Endothelial cell of umbilical vein (primary cell): ENCODE measurements around the gene OLFM2. TPM values are rescaled to one million over a fixed set of nuclear protein-coding genes. Genes with fewer than 3 reads are reported as not detected.

Experiments
- BruUV-seq: library from RNA; stranded (reverse); fragments of 400-500 nt; replicated peaks from 2 replicates; lab custom pipeline; 2021; lab: Mats Ljungman, UMichigan
- CTCF ChIA-PET: fragments of 300-600, 350-600 bp; sonication (Branson Sonifier 250); formaldehyde crosslinking; loops from one replicate; lab custom pipeline; 2021; ENCODE audit warnings: antibody characterized with exemption, inconsistent platforms; lab: Charles Lee
- POLR2A ChIA-PET: fragments of 300-600, 350-600 bp; sonication (Branson Sonifier 250); formaldehyde crosslinking; loops from one replicate; lab custom pipeline; 2021; ENCODE audit warnings: antibody characterized with exemption, inconsistent platforms; lab: Charles Lee
- DNase-seq: peaks from one replicate; pipeline ENCODE4 v3.0.0-alpha.2; 2011; ENCODE audit warnings: low read depth, low spot score
- FAIRE-seq: peaks from 2 replicates; lab custom pipeline; 2011; peaks lifted over from hg19 to GRCh38; lab: Jason Lieb, UNC
- H2AFZ ChIP-seq: 2 replicates; pipeline ENCODE4 v1.6.0; 2012; ENCODE audit warnings: low read depth, low read length, control low read depth, inconsistent platforms
- H3K27ac ChIP-seq: 2 replicates; pipeline ENCODE4 v1.5.1; 2011; ENCODE audit warnings: low read depth, mild to moderate bottlenecking, control low read depth, low read length, moderate library complexity; ENCODE audit not compliant: insufficient read depth
- H3K27me3 ChIP-seq, 2 experiments: 2 replicates each; pipeline versions ENCODE4 v1.6.0 to v1.6.1; 2011; ENCODE audit warnings: low read length in 2 of 2, mixed read lengths in 1 of 2; ENCODE audit not compliant: control insufficient read depth in 2 of 2, insufficient read depth in 2 of 2
- H3K36me3 ChIP-seq, 2 experiments: 2 replicates in 1 of 2; 3 replicates in 1 of 2; pipeline ENCODE4 v1.5.1; 2011; ENCODE audit warnings: low read length in 2 of 2, mild to moderate bottlenecking in 1 of 2, moderate library complexity in 1 of 2; ENCODE audit not compliant: control insufficient read depth in 2 of 2, insufficient read depth in 2 of 2; ENCODE audit errors: extremely low read depth in 1 of 2
- H3K4me1 ChIP-seq: 3 replicates; pipeline ENCODE4 v1.5.1; 2011; ENCODE audit warnings: mild to moderate bottlenecking, low read length; ENCODE audit not compliant: control insufficient read depth, insufficient read depth; ENCODE audit errors: extremely low read depth
- H3K4me2 ChIP-seq: 2 replicates; pipeline ENCODE4 v1.6.1; 2011; ENCODE audit warnings: low read length, control low read depth, mixed read lengths; ENCODE audit not compliant: insufficient read depth
- H3K4me3 ChIP-seq, 3 experiments: fragments of 200-600 bp in 1 of 3; sonication (generic), shearing (Covaris generic) in 1 of 3; replicated peaks in 1 of 3; 2 replicates each; pipeline ENCODE4 v1.5.1; 2011 to 2016; ENCODE audit warnings: control low read depth in 3 of 3, low read length in 3 of 3, mild to moderate bottlenecking in 2 of 3, inconsistent platforms in 1 of 3, low read depth in 1 of 3, moderate library complexity in 1 of 3; ENCODE audit not compliant: insufficient read depth in 1 of 3
- H3K79me2 ChIP-seq: 2 replicates; pipeline ENCODE4 v1.6.0; 2012; ENCODE audit warnings: low read length, inconsistent platforms; ENCODE audit not compliant: control insufficient read depth, insufficient read depth
- H3K9ac ChIP-seq: replicated peaks from 2 replicates; pipeline ENCODE3; 2011; ENCODE audit warnings: low read length, control low read depth; ENCODE audit not compliant: insufficient read depth; ENCODE audit errors: extremely low read depth
- H3K9me1 ChIP-seq: replicated peaks from 3 replicates; pipeline ENCODE4 v1.6.0; 2011; ENCODE audit warnings: mild to moderate bottlenecking, low read length; ENCODE audit not compliant: control insufficient read depth, insufficient read depth; ENCODE audit errors: extremely low read depth
- H3K9me3 ChIP-seq: replicated peaks from 2 replicates; pipeline ENCODE4 v1.5.1; 2012; ENCODE audit warnings: low read length, inconsistent platforms; ENCODE audit not compliant: control insufficient read depth, insufficient read depth
- H4K20me1 ChIP-seq: replicated peaks from 2 replicates; pipeline ENCODE3; 2011; ENCODE audit warnings: mild to moderate bottlenecking, low read length; ENCODE audit not compliant: control insufficient read depth, insufficient read depth; ENCODE audit errors: extremely low read depth
- CTCF ChIP-seq, 2 donors: IDR thresholded peaks; 1 replicate in 1 of 2; 2 replicates in 1 of 2; pipeline ENCODE4 v1.5.1; 2011; ENCODE audit warnings: low read length in 2 of 2, mild to moderate bottlenecking in 2 of 2, moderate library complexity in 2 of 2, control low read depth in 1 of 2, inconsistent platforms in 1 of 2, low read depth in 1 of 2; ENCODE audit not compliant: insufficient read depth in 1 of 2; ENCODE audit errors: extremely low read depth in 1 of 2
- EZH2 ChIP-seq: IDR thresholded peaks from 2 replicates; pipeline ENCODE4 v1.6.1; 2012; ENCODE audit warnings: borderline replicate concordance, low read depth, mild to moderate bottlenecking, moderate library complexity, low read length, inconsistent platforms; ENCODE audit not compliant: severe bottlenecking
- FOS ChIP-seq: IDR thresholded peaks from 2 replicates; pipeline ENCODE4 v1.6.1; 2011; ENCODE audit warnings: mild to moderate bottlenecking, low read length, moderate library complexity, borderline replicate concordance; ENCODE audit not compliant: insufficient read depth
- GATA2 ChIP-seq: IDR thresholded peaks from 2 replicates; pipeline ENCODE4 v1.7.0; 2011; ENCODE audit warnings: low read depth, mild to moderate bottlenecking, moderate library complexity, mixed read lengths, low read length; ENCODE audit not compliant: insufficient read length, insufficient read depth
- JUN ChIP-seq: IDR thresholded peaks from 2 replicates; pipeline ENCODE4 v1.6.1; 2011; ENCODE audit warnings: borderline replicate concordance, low read depth; ENCODE audit not compliant: insufficient read length, insufficient read depth
- MAX ChIP-seq: IDR thresholded peaks from 2 replicates; pipeline ENCODE4 v1.6.1; 2011; ENCODE audit not compliant: insufficient read depth, insufficient read length
- MYC ChIP-seq: IDR thresholded peaks from one replicate; pipeline ENCODE4 v1.6.1; 2011; ENCODE audit warnings: mild to moderate bottlenecking, low read depth, low read length
- POLR2A ChIP-seq: IDR thresholded peaks from 2 replicates; pipeline ENCODE4 v1.6.1; 2012; ENCODE audit warnings: low read depth, mild to moderate bottlenecking, control low read depth, low read length
- POLR2AphosphoS5 ChIP-seq: IDR thresholded peaks from 2 replicates; pipeline ENCODE4 v1.6.1; 2012; ENCODE audit warnings: low read depth, mild to moderate bottlenecking, control low read depth, low read length, moderate library complexity; ENCODE audit not compliant: insufficient read depth
- dilution Hi-C: fragments of 300-500 bp; cut with MboI; formaldehyde crosslinking; loops from one replicate; pipeline ENCODE4 v1.15.0; 2019; ENCODE audit warnings: low sequenced_read_pairs; ENCODE audit not compliant: extremely low pct_ligation_motif_present
- intact Hi-C: fragments of 100-400 bp; cut with micrococcal nuclease; formaldehyde crosslinking; loops from one replicate; pipeline ENCODE4 v1.10.0; 2022
- polyA plus RNA-seq, 4 experiments: library from polyadenylated mRNA; depleted of rRNA in 3 of 4; stranded (reverse) in 3 of 4; unstranded in 1 of 4; fragments of >200 nt; gene quantifications; 2 replicates each; pipeline versions ENCODE4 v1.2.1 to v1.2.3, GENCODE V29; 2011 to 2012; ENCODE audit warnings: missing spikeins in 1 of 4
- total RNA-seq: library from RNA; stranded (reverse); gene quantifications from 2 replicates; pipeline ENCODE4 v1.2.3, GENCODE V29; 2021

Gene OLFM2
- total and polyA plus RNA-seq, 2 donors (not counting 3 experiments of a cell fraction or from before 2014, with no cell fraction given) = 0.91 to 1.9 TPM

GRCh38 chr19:9868983-9869617 is 67.2 kb downstream of the OLFM2 start:
- POLR2A ChIA-PET = no interaction called here
- BruUV-seq = no TSS peak
- dilution Hi-C loops = no loop called here

GRCh38 chr19:9865732-9866501 is 70.4 kb downstream of the OLFM2 start:
- Histone ChIP-seq H3K27me3 (no peaks in the 10 kb centered on the region), H4K20me1 (no peaks in the 10 kb centered on the region), H3K4me3 (no peak overlapping the region), H3K9ac (no peak overlapping the region), H3K4me1 (no peaks in the 10 kb centered on the region), H3K79me2 (no peaks in the 10 kb centered on the region), H2AFZ (no peak overlapping the region), H3K36me3 (no peaks in the 10 kb centered on the region), H3K4me2 (no peak overlapping the region), H3K9me1 (no peaks in the 10 kb centered on the region), H3K27ac (no peak overlapping the region), H3K9me3 (no peaks in the 10 kb centered on the region)
- intact Hi-C loops (no loop called here), dilution Hi-C loops (no loop called here)
- POLR2A ChIA-PET = no interaction called here
- TF ChIP-seq CTCF (IDR thresholded peaks at IDR 0.05; ENCODE audit: extremely low read depth in 1 of 2, insufficient read depth in 1 of 2, low read depth in 1 of 2, low read length in 2 of 2) (no peak), EZH2 (no peak), MYC (no peak), JUN (no peak), POLR2AphosphoS5 (no peak), FOS (no peak), GATA2 (no peak), MAX (no peak), POLR2A (no peak)
- BruUV-seq = no TSS peak
- no peak for DNase-seq
- CTCF ChIA-PET = no interaction called here
- no peak for FAIRE-seq

More at GRCh38 chr19:9868983-9869617, 67.2 kb downstream of the OLFM2 start:
- H3K9me1 ChIP-seq = no peaks in the 10 kb centered on the region
- CTCF ChIA-PET = no interaction called here
- no peak overlapping the region for H3K4me3 ChIP-seq
- no peak overlapping the region for H2AFZ ChIP-seq
- intact Hi-C loops = no loop called here
- DNase-seq (no peak), FAIRE-seq (no peak)
- no peak overlapping the region for H3K27ac ChIP-seq
- H3K79me2 ChIP-seq = no peaks in the 10 kb centered on the region
- H3K36me3 ChIP-seq = no peaks in the 10 kb centered on the region
- no peaks in the 10 kb centered on the region for H3K9me3 ChIP-seq
- no peak overlapping the region for H3K4me2 ChIP-seq
- no peak for TF ChIP-seq JUN
- no peak for TF ChIP-seq MAX
- no peaks in the 10 kb centered on the region for H3K4me1 ChIP-seq
- no peaks in the 10 kb centered on the region for H3K27me3 ChIP-seq
- H4K20me1 ChIP-seq = no peaks in the 10 kb centered on the region
- H3K9ac ChIP-seq = no peak overlapping the region
